ENCODE measurements around the gene GCC2. TPM values are rescaled to one million over a fixed set of nuclear protein-coding genes. Genes with fewer than 3 reads are reported as not detected.
"Not testable (repeated sequence)": the region's sequence is repeated elsewhere in the genome, so short reads cannot be mapped to it uniquely, and the experiment has no call there.

Gene GCC2
- total RNA-seq, 1 donor from 2014 or later, result 19.8 TPM

DNA sequence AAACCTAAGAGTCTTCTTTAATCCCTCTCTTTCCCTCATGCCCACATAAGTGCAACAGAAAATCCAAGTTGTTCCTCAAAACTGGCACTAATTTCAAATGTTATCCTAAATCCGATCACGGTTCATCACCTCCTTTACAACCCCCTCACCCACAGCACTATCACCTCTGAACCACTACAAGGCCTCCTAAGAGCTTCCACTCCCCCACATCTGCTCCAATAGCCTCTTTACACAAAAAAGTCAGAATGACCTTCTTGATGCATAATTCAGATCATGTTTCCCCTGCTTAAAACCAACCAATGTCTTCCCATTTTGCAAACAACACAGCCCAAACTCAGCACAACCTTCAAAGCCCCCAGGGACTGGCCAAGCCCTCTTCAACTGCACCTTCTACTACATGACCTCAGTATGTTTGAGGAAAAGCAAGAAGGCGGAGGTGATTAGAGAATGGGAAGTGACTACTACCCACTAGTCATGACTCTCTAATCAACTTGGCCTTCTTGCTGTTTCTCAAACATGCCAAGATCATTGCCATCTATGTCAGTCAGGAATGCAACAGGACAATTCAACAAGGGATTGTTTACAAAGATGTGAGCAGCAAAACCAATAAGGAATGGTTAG is 34.6 kb upstream of the GCC2 start:
- H3K27me3 ChIP-seq (ENCODE audit: control insufficient read depth in 3 of 3, insufficient read depth in 3 of 3, low read length in 3 of 3), result no peaks in the 10 kb centered on the region
- H3K4me1 ChIP-seq (ENCODE audit: control insufficient read depth in 3 of 3, insufficient read depth in 3 of 3, low read length in 3 of 3), result no peaks in the 10 kb centered on the region
- no peaks in the 10 kb centered on the region for H3K36me3 ChIP-seq (ENCODE audit: control insufficient read depth in 3 of 3, insufficient read depth in 3 of 3, low read length in 3 of 3)
- H3K4me3 ChIP-seq (ENCODE audit: low read length in 3 of 3), result no peak overlapping the region
- no peak overlapping the region for H3K9ac ChIP-seq (ENCODE audit: low read depth in 1 of 3, low read length in 3 of 3)
- no peak overlapping the region for H3K27ac ChIP-seq (ENCODE audit: low read depth, low read length)
- no peaks in the 10 kb centered on the region for H3K9me3 ChIP-seq (ENCODE audit: control insufficient read depth in 3 of 3, low read length in 3 of 3)

DNA sequence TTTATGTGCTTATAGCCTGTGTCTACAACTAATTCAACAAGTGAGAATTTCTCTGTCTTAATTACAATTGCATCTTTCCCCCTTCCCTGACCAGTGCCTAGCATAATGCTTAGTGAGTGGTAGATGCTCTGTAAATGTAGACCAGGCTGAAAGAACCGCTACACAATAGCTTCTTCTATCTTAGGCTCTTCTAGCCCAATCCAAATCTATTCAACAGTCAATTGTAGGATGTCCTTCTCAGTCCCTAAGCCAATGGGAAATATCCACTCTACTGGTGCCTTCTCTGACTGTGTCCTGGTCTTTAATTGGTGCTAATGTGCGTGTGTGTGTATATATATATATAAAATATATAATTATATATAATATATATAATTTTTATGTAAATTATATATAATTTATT is 34.1 kb upstream of the GCC2 start:
- H3K9ac ChIP-seq (ENCODE audit: low read depth in 1 of 3, low read length in 3 of 3), result no peak overlapping the region
- no peaks in the 10 kb centered on the region for H3K36me3 ChIP-seq (ENCODE audit: control insufficient read depth in 3 of 3, insufficient read depth in 3 of 3, low read length in 3 of 3)
- no peaks in the 10 kb centered on the region for H3K27me3 ChIP-seq (ENCODE audit: control insufficient read depth in 3 of 3, insufficient read depth in 3 of 3, low read length in 3 of 3)

GRCh38 chr2:108417254-108417653 is 31.8 kb upstream of the GCC2 start:
- no peaks in the 10 kb centered on the region for H3K4me1 ChIP-seq (ENCODE audit: control insufficient read depth in 3 of 3, insufficient read depth in 3 of 3, low read length in 3 of 3)
- H3K36me3 ChIP-seq (ENCODE audit: control insufficient read depth in 3 of 3, insufficient read depth in 3 of 3, low read length in 3 of 3), result no peaks in the 10 kb centered on the region
- H3K9me3 ChIP-seq (ENCODE audit: control insufficient read depth in 3 of 3, low read length in 3 of 3), result no peaks in the 10 kb centered on the region
- no peak overlapping the region for H3K4me3 ChIP-seq (ENCODE audit: low read length in 3 of 3)
- H3K27me3 ChIP-seq (ENCODE audit: control insufficient read depth in 3 of 3, insufficient read depth in 3 of 3, low read length in 3 of 3), result no peaks in the 10 kb centered on the region
- H3K27ac ChIP-seq (ENCODE audit: low read depth, low read length), result no peak overlapping the region
- H3K9ac ChIP-seq (ENCODE audit: low read depth in 1 of 3, low read length in 3 of 3), result no peak overlapping the region

More for the DNA sequence above, 34.1 kb upstream of the GCC2 start:
- no peak overlapping the region for H3K4me3 ChIP-seq (ENCODE audit: low read length in 3 of 3)
- H3K9me3 ChIP-seq (ENCODE audit: control insufficient read depth in 3 of 3, low read length in 3 of 3), result no peaks in the 10 kb centered on the region
- H3K4me1 ChIP-seq (ENCODE audit: control insufficient read depth in 3 of 3, insufficient read depth in 3 of 3, low read length in 3 of 3), result no peaks in the 10 kb centered on the region
- no peak overlapping the region for H3K27ac ChIP-seq (ENCODE audit: low read depth, low read length)

DNA sequence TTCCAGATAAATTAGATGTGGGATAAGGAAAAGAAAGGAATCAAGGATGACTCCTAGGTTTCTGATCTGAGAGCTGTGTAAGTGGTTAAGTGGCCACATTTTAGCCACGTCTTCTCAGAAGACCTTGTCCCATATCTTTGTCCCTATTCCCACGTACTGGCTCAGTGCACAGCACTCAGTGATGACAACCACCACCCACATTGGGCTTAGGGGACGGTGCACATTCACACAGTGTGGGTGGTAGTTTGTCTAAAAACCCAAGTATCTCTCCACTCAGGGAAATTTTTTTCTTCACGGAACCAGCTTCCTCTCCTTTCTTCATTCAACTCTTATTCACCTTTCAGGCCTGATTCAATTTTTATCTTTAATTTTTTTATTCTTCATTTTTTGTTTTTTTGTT is 30.6 kb upstream of the GCC2 start:
- Histone ChIP-seq H3K27me3 (ENCODE audit: control insufficient read depth in 3 of 3, insufficient read depth in 3 of 3, low read length in 3 of 3) (no peaks in the 10 kb centered on the region), H3K27ac (ENCODE audit: low read depth, low read length) (no peak overlapping the region), H3K4me3 (ENCODE audit: low read length in 3 of 3) (no peak overlapping the region), H3K4me1 (ENCODE audit: control insufficient read depth in 3 of 3, insufficient read depth in 3 of 3, low read length in 3 of 3) (no peaks in the 10 kb centered on the region), H3K9me3 (ENCODE audit: control insufficient read depth in 3 of 3, low read length in 3 of 3) (no peaks in the 10 kb centered on the region), H3K36me3 (ENCODE audit: control insufficient read depth in 3 of 3, insufficient read depth in 3 of 3, low read length in 3 of 3) (no peaks in the 10 kb centered on the region), H3K9ac (ENCODE audit: low read depth in 1 of 3, low read length in 3 of 3) (no peak overlapping the region)

DNA sequence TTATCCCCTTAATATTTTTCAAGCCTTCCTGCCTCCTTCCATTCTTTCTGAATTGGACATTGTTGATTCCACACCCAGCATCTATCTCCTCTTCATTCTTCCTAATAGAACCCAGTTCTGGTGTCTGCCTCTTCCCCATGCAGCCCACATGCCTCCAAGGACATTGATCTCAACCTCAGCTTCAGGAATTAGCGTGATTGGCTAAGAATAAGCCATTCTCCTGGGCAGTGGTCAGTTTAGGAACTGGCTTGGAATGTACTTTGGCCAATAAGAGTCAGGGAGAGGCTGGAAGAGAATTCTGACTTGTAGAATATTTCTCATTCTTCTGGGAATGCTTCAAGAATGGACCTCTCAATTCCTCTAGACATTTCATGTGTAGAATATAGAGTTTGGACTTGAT is 25.9 kb upstream of the GCC2 start:
- Histone ChIP-seq H3K9me3 (ENCODE audit: control insufficient read depth in 3 of 3, low read length in 3 of 3) (no peaks in the 10 kb centered on the region), H3K4me3 (ENCODE audit: low read length in 3 of 3) (no peak overlapping the region), H3K9ac (ENCODE audit: low read depth in 1 of 3, low read length in 3 of 3) (no peak overlapping the region), H3K27ac (ENCODE audit: low read depth, low read length) (no peak overlapping the region), H3K4me1 (ENCODE audit: control insufficient read depth in 3 of 3, insufficient read depth in 3 of 3, low read length in 3 of 3) (no peaks in the 10 kb centered on the region), H3K36me3 (ENCODE audit: control insufficient read depth in 3 of 3, insufficient read depth in 3 of 3, low read length in 3 of 3) (no peaks in the 10 kb centered on the region), H3K27me3 (ENCODE audit: control insufficient read depth in 3 of 3, insufficient read depth in 3 of 3, low read length in 3 of 3) (no peaks in the 10 kb centered on the region)

- Histone ChIP-seq H3K4me1 (ENCODE audit: control insufficient read depth in 3 of 3, insufficient read depth in 3 of 3, low read length in 3 of 3) (no peaks in the 10 kb centered on the region), H3K4me3 (ENCODE audit: low read length in 3 of 3) (no peak overlapping the region), H3K36me3 (ENCODE audit: control insufficient read depth in 3 of 3, insufficient read depth in 3 of 3, low read length in 3 of 3) (no peaks in the 10 kb centered on the region), H3K9me3 (ENCODE audit: control insufficient read depth in 3 of 3, low read length in 3 of 3) (no peaks in the 10 kb centered on the region), H3K9ac (ENCODE audit: low read depth in 1 of 3, low read length in 3 of 3) (no peak overlapping the region), H3K27me3 (ENCODE audit: control insufficient read depth in 3 of 3, insufficient read depth in 3 of 3, low read length in 3 of 3) (no peaks in the 10 kb centered on the region), H3K27ac (ENCODE audit: low read depth, low read length) (no peak overlapping the region)
Observed at GRCh38 chr2:108423502-108424251, 25.3 kb upstream of the GCC2 start.

GRCh38 chr2:108428286-108429009 is 20.6 kb upstream of the GCC2 start:
- Histone ChIP-seq H3K36me3 (ENCODE audit: control insufficient read depth in 3 of 3, insufficient read depth in 3 of 3, low read length in 3 of 3) (no peaks in the 10 kb centered on the region), H3K27me3 (ENCODE audit: control insufficient read depth in 3 of 3, insufficient read depth in 3 of 3, low read length in 3 of 3) (no peaks in the 10 kb centered on the region), H3K9me3 (ENCODE audit: control insufficient read depth in 3 of 3, low read length in 3 of 3) (no peaks in the 10 kb centered on the region), H3K4me3 (ENCODE audit: low read length in 3 of 3) (no peak overlapping the region), H3K9ac (ENCODE audit: low read depth in 1 of 3, low read length in 3 of 3) (no peak overlapping the region), H3K27ac (ENCODE audit: low read depth, low read length) (no peak overlapping the region), H3K4me1 (ENCODE audit: control insufficient read depth in 3 of 3, insufficient read depth in 3 of 3, low read length in 3 of 3) (no peaks in the 10 kb centered on the region)

DNA sequence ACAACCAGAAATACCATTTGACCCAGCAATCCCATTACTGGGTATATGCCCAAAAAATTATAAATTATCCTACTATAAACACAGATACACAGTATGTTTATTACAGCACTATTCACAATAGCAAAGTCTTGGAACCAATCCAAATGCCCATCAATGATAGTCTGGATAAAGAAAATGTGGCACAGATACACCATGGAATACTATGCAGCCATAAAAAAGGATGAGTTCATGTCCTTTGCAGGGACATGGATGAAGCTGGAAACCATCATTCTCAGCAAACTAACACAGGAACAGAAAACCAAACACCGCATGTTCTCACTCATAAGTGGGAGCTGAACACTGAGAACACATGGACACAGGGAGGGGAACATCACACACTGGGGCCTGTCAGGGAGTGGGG is 13.4 kb upstream of the GCC2 start:
- not testable (repeated sequence) for H3K36me3 ChIP-seq (ENCODE audit: control insufficient read depth in 3 of 3, insufficient read depth in 3 of 3, low read length in 3 of 3); H3K27ac ChIP-seq (ENCODE audit: low read depth, low read length); H3K27me3 ChIP-seq (ENCODE audit: control insufficient read depth in 3 of 3, insufficient read depth in 3 of 3, low read length in 3 of 3); H3K9me3 ChIP-seq (ENCODE audit: control insufficient read depth in 3 of 3, low read length in 3 of 3); H3K9ac ChIP-seq (ENCODE audit: low read depth in 1 of 3, low read length in 3 of 3); H3K4me3 ChIP-seq (ENCODE audit: low read length in 3 of 3); H3K4me1 ChIP-seq (ENCODE audit: control insufficient read depth in 3 of 3, insufficient read depth in 3 of 3, low read length in 3 of 3)

GRCh38 chr2:108436976-108437375 is 12.0 kb upstream of the GCC2 start:
- H3K36me3 ChIP-seq (ENCODE audit: control insufficient read depth in 3 of 3, insufficient read depth in 3 of 3, low read length in 3 of 3), result no peaks in the 10 kb centered on the region
- no peak overlapping the region for H3K9ac ChIP-seq (ENCODE audit: low read depth in 1 of 3, low read length in 3 of 3)
- H3K4me3 ChIP-seq (ENCODE audit: low read length in 3 of 3), result no peak overlapping the region
- no peaks in the 10 kb centered on the region for H3K27me3 ChIP-seq (ENCODE audit: control insufficient read depth in 3 of 3, insufficient read depth in 3 of 3, low read length in 3 of 3)
- H3K9me3 ChIP-seq (ENCODE audit: control insufficient read depth in 3 of 3, low read length in 3 of 3), result no peaks in the 10 kb centered on the region
- H3K27ac ChIP-seq (ENCODE audit: low read depth, low read length), result no peak overlapping the region
- H3K4me1 ChIP-seq (ENCODE audit: control insufficient read depth in 3 of 3, insufficient read depth in 3 of 3, low read length in 3 of 3), result no peaks in the 10 kb centered on the region

DNA sequence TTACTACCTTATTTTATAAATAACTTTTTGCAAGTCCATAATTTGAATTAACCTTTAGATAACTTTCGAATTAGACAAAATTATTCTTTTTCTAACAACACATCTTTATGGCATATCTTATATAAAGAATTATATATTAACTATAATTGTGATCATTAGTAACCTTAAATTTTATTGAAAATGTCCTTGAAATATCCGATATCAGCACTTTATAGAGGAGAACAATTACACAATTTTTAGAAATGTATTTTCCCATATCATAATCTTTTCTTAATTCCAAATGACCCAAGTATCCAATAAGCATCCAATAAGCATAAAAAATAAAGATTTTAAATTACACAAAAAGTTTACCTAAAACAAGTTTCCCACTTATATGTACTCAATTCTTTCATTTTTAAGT is 7.3 kb upstream of the GCC2 start:
- H3K27ac ChIP-seq (ENCODE audit: low read depth, low read length), result no peak overlapping the region

More for the DNA sequence above, 7.3 kb upstream of the GCC2 start:
- no peaks in the 10 kb centered on the region for H3K9me3 ChIP-seq (ENCODE audit: control insufficient read depth in 3 of 3, low read length in 3 of 3)
- no peaks in the 10 kb centered on the region for H3K4me1 ChIP-seq (ENCODE audit: control insufficient read depth in 3 of 3, insufficient read depth in 3 of 3, low read length in 3 of 3)
- no peak overlapping the region for H3K4me3 ChIP-seq (ENCODE audit: low read length in 3 of 3)
- H3K27me3 ChIP-seq (ENCODE audit: control insufficient read depth in 3 of 3, insufficient read depth in 3 of 3, low read length in 3 of 3), result no peaks in the 10 kb centered on the region
- H3K36me3 ChIP-seq (ENCODE audit: control insufficient read depth in 3 of 3, insufficient read depth in 3 of 3, low read length in 3 of 3), result no peaks in the 10 kb centered on the region
- no peak overlapping the region for H3K9ac ChIP-seq (ENCODE audit: low read depth in 1 of 3, low read length in 3 of 3)
